GM10248 (cell line): Measurements from ENCODE around the gene GPR137B.

Experiments
- CTCF ChIA-PET: fragments of 300-600 bp; sonication (Branson Sonifier 250); formaldehyde crosslinking; extraction: SDS; loops from one replicate; lab custom pipeline; 2021; ENCODE audit warnings: antibody characterized with exemption; lab: Yijun Ruan, JAX
- POLR2A ChIA-PET: fragments of 350-650 bp; sonication (Branson Sonifier 250); formaldehyde crosslinking; extraction: SDS; loops from one replicate; lab custom pipeline; 2020; ENCODE audit warnings: antibody characterized with exemption; lab: Yijun Ruan, JAX
- DNase-seq: peaks from one replicate; pipeline ENCODE4 v3.0.0; 2012; ENCODE audit errors: extremely low spot score
- CTCF ChIP-seq: IDR thresholded peaks from 2 replicates; pipeline ENCODE4 v1.5.1; 2012; ENCODE audit warnings: mild to moderate bottlenecking, low read depth; ENCODE audit errors: extremely low read depth, missing control alignments, control extremely low read depth

GPR137B gene

GRCh38 chr1:236207121-236207520 lies 64.8 kb downstream of the GPR137B start:
- TF ChIP-seq CTCF: no peak
- no peak for DNase-seq
- CTCF ChIA-PET: interaction anchor here (0.8 kb wide), 3 partner anchors 9 to 26 kb away, joined by 3 to 4 read pairs (median 3); no protein-coding TSS in a partner anchor
- POLR2A ChIA-PET: no interaction called here

GRCh38 chr1:236207569-236207968 lies 65.2 kb downstream of the GPR137B start:
- DNase-seq: no peak
- CTCF ChIA-PET: interaction anchor here (0.8 kb wide), 2 partner anchors 16 to 25 kb away, joined by 3 to 4 read pairs; no protein-coding TSS in a partner anchor
- TF ChIP-seq CTCF: no peak
- POLR2A ChIA-PET: no interaction called here

GRCh38 chr1:236209185-236209584 lies 66.8 kb downstream of the GPR137B start:
- no peak for TF ChIP-seq CTCF
- DNase-seq: no peak
- POLR2A ChIA-PET: no interaction called here
- CTCF ChIA-PET: interaction anchor here (1.0 kb wide), 1 partner anchor 10 kb away, joined by 3 read pairs; no protein-coding TSS in a partner anchor

GRCh38 chr1:236209713-236210112 lies 67.4 kb downstream of the GPR137B start:
- ChIA-PET POLR2A (no interaction called here), CTCF (interaction anchor here (1.0 kb wide), 1 partner anchor 9 kb away, joined by 3 read pairs; no protein-coding TSS in a partner anchor)
- no peak for TF ChIP-seq CTCF
- DNase-seq: no peak

GRCh38 chr1:236211815-236212214 lies 69.5 kb downstream of the GPR137B start:
- DNase-seq: no peak
- ChIA-PET POLR2A (no interaction called here), CTCF (interaction anchor here (1.0 kb wide), 1 partner anchor 15 kb away, joined by 3 read pairs; no protein-coding TSS in a partner anchor)
- TF ChIP-seq CTCF: no peak

GRCh38 chr1:236213534-236213933 lies 71.2 kb downstream of the GPR137B start:
- no peak for TF ChIP-seq CTCF
- ChIA-PET POLR2A (no interaction called here), CTCF (no interaction called here)
- DNase-seq: no peak
